Tibial nerve (tissue), 4 donors: ENCODE data around the gene CCDC38.
A peak's percentile ranks its signal among the peaks of the same experiment; 100 is the strongest.

Source experiments
- CTCF ChIP-seq, 5 experiments: fragments of 200-600 bp in 3 of 5; fragments of 450-650 bp in 2 of 5; sonication (generic) in 3 of 5; IDR thresholded peaks; one replicate each; pipeline ENCODE4 v1.5.1; 2016 to 2019; ENCODE audit warnings: antibody characterized with exemption in 5 of 5, mild to moderate bottlenecking in 3 of 5, moderate library complexity in 2 of 5
- EP300 ChIP-seq, 2 donors: sonication (generic); formaldehyde crosslinking; IDR thresholded peaks; one replicate each; pipeline ENCODE4 v1.6.1; 2017; ENCODE audit warnings: antibody characterized with exemption in 2 of 2, mild to moderate bottlenecking in 1 of 2
- POLR2A ChIP-seq, 2 donors: fragments of 450-650 bp; IDR thresholded peaks; one replicate each; pipeline ENCODE4 v1.6.1; 2017; ENCODE audit warnings: antibody characterized with exemption in 2 of 2, mild to moderate bottlenecking in 2 of 2, moderate library complexity in 2 of 2

- peak in 2 of 5 experiments; percentile 6 to 25 for TF ChIP-seq CTCF (IDR thresholded peaks at IDR 0.05)
- TF ChIP-seq EP300 (IDR thresholded peaks at IDR 0.05): no peak
- TF ChIP-seq POLR2A (IDR thresholded peaks at IDR 0.05): no peak
These were observed 972 bp upstream of the CCDC38 start, which contains the start of gene AMDHD1 for GRCh38 chr12:95943330-95943842.
